WERI-Rb-1 (cell line): ENCODE data around the gene TNNT2.
A peak's percentile ranks its signal among the peaks of the same experiment; 100 is the strongest.

Source experiments
- DNase-seq: peaks from one replicate; pipeline ENCODE4 v3.0.0-alpha.2; 2020
- H3K27ac ChIP-seq: fragments of 250-450 bp; sonication (Bioruptor Pico); 2 replicates; pipeline ENCODE4 v1.5.1; 2020; ENCODE audit warnings: mild to moderate bottlenecking, moderate library complexity
- H3K27me3 ChIP-seq: fragments of 250-450 bp; sonication (Bioruptor Pico); 2 replicates; pipeline ENCODE4 v1.5.1; 2021; ENCODE audit warnings: mild to moderate bottlenecking, low read depth, moderate library complexity; ENCODE audit not compliant: insufficient read depth, severe bottlenecking
- H3K36me3 ChIP-seq: fragments of 250-450 bp; sonication (Bioruptor Pico); 2 replicates; pipeline ENCODE4 v1.5.1; 2020; ENCODE audit warnings: mild to moderate bottlenecking, moderate library complexity
- H3K4me3 ChIP-seq: 2 replicates; pipeline ENCODE4 v1.5.1; 2011; ENCODE audit warnings: low read depth, mild to moderate bottlenecking, control low read depth, low read length
- H3K9me3 ChIP-seq: fragments of 250-450 bp; sonication (Bioruptor Pico); 2 replicates; pipeline ENCODE4 v1.5.1; 2021; ENCODE audit warnings: mild to moderate bottlenecking, moderate library complexity; ENCODE audit not compliant: severe bottlenecking
- TF ChIP-seq, protein P1 (sequence below): IDR thresholded peaks from 2 replicates; pipeline ENCODE4 v1.5.1; 2011; ENCODE audit warnings: low read depth, mild to moderate bottlenecking, control low read depth, inconsistent platforms, low read length

TNNT2 gene

DNA sequence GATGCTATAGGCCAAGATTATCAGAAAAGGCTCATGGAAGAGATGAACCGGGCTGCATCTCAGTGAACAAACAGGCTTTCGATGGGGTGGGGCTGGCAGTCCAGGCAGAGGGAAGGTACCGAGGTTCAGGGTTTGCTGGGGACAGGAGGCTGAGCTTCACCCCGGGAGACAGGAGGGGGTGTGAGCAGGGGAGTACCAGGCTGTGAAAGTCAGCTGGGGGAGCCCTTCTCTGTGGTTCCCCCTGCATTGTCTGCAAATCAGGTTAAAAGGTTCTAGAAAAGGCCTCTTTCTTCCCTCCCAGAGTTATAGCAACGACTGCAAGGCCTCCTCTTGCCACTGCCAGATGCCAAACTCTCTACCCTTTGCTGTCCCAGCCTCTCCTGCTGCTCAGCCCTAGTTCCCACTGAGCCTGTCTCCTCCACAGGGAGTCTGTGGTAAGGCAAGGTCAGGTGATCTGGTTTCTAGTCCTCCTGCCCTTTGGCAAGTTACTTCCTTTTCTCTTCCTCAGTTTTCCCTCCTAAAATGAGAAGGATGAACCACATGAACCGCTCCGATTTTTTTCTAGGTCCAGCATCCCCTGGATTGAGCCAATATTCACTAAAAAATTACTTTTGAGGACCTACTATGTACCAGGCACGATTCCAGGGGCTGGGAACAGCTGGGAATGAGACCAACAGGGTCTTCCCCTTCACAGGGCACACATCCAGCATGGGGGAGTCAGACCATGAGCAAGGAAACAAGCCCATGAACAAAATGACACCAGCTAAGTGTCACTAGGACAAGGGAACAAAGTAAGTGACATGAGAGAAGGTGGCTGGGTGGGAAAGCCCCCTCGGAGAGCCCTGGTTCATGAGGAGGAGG is 14.4 kb upstream of the TNNT2 start:
- Histone ChIP-seq H3K36me3 (no peaks in the 10 kb centered on the region), H3K27me3 (no peaks in the 10 kb centered on the region), H3K9me3 (no peaks in the 10 kb centered on the region), H3K4me3 (no peak overlapping the region), H3K27ac (no peak overlapping the region)
- TF ChIP-seq, protein P1, sequence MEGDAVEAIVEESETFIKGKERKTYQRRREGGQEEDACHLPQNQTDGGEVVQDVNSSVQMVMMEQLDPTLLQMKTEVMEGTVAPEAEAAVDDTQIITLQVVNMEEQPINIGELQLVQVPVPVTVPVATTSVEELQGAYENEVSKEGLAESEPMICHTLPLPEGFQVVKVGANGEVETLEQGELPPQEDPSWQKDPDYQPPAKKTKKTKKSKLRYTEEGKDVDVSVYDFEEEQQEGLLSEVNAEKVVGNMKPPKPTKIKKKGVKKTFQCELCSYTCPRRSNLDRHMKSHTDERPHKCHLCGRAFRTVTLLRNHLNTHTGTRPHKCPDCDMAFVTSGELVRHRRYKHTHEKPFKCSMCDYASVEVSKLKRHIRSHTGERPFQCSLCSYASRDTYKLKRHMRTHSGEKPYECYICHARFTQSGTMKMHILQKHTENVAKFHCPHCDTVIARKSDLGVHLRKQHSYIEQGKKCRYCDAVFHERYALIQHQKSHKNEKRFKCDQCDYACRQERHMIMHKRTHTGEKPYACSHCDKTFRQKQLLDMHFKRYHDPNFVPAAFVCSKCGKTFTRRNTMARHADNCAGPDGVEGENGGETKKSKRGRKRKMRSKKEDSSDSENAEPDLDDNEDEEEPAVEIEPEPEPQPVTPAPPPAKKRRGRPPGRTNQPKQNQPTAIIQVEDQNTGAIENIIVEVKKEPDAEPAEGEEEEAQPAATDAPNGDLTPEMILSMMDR, result no peak
- no peak for DNase-seq

DNA sequence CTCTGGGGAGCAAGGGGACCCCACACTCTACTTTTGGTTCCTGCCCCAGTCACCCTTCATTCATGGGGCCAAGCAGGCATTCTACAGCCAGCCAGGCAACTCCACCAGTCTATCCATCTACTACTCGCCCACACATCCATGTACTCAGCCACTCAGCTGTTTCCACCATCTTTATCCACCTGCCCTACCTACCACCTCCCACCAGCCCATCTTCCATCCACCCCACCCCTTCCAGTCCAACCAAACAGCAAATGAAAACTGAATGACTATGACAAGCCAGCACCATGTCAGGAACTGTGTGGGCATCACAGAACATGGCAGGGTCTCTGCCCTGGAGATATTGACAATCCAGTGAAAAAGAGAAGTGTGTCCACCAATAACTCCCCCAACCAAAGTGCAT is 13.7 kb upstream of the TNNT2 start:
- DNase-seq, result no peak
- TF ChIP-seq, protein P1, result no peak
- H3K4me3 ChIP-seq, result no peak overlapping the region
- no peaks in the 10 kb centered on the region for H3K9me3 ChIP-seq
- H3K27ac ChIP-seq, result no peak overlapping the region
- H3K27me3 ChIP-seq, result no peaks in the 10 kb centered on the region
- H3K36me3 ChIP-seq, result no peaks in the 10 kb centered on the region

DNA sequence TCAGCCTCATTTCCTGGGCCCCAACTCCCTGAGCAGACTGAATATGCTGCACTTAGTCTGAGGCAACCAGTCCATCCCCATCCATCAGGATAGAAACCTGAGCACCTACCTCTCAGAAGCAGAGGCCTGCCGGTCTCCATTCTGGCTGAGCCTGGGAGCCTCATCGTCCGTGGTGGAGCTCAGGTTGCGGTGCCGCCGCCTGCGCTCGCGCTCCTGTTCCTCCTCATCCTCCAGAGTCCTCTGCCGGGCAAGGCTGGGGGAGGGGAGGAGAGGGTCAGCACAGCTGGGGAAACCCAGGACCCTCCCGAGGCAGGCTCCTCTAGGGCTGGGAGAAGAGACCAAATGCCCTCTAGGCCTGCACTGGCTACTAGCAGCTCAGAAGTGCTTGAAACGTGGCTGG is 11.6 kb upstream of the TNNT2 start:
- Histone ChIP-seq H3K4me3 (no peak overlapping the region), H3K9me3 (no peaks in the 10 kb centered on the region), H3K27ac (no peak overlapping the region), H3K27me3 (no peaks in the 10 kb centered on the region), H3K36me3 (no peaks in the 10 kb centered on the region)
- no peak for DNase-seq
- TF ChIP-seq, protein P1, result no peak

DNA sequence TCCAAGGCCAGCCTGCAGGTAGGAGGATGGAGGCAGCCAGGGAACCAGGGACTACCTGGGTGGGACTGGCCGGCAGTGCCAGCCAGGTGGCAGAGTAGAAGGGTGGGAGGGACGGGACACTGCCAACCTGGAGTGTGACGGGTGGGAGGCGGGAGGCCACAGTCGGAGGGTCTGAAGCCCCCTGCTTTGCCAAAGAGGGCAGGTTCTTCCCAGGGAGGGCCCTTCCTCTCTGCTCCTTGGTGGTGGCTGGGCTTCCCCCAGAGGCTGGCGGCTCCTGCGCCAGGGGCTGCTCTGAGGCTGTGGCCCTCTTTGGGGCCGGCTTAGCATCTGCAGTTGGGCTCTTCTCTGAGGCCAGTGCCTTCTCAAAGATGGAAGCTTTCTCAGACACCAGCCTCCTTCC is 8.7 kb upstream of the TNNT2 start:
- Histone ChIP-seq H3K27ac (no peak overlapping the region), H3K4me3 (no peak overlapping the region), H3K27me3 (no peaks in the 10 kb centered on the region), H3K9me3 (no peaks in the 10 kb centered on the region), H3K36me3 (no peaks in the 10 kb centered on the region)
- TF ChIP-seq, protein P1, result no peak
- DNase-seq, result no peak

DNA sequence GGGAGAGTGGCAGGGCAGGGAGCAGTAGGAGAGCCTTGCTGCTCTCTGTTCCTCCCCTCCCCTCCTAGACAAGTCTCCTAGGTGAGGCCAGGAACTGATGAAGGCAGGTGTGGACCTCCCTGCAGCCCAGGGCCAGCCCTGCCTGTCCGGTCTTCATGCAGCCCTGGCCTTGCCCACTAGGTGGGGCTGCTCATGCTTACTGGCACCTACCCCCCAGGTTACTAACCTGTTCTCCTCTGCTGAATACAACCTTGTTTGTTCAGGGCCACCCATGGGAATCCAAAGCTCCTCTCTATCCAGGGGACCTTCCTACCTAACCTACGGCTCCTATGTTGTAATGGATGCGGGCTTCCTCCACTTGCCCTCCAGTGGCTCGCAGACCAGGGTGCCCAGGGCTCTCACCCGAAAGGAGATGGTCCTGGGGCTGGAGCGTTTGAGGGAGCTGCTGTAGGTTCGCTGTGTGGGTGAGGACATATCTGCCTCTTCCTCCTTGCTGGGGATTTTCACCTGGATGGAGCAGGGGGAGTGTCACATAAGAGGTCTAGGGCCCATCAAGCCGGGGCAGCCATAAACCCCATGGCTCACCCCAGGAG is 7.9 kb upstream of the TNNT2 start:
- no peaks in the 10 kb centered on the region for H3K36me3 ChIP-seq
- TF ChIP-seq, protein P1, result peak; percentile 100
- H3K9me3 ChIP-seq, result no peaks in the 10 kb centered on the region
- DNase-seq, result peak; percentile 96
- no peaks in the 10 kb centered on the region for H3K27me3 ChIP-seq
- no peak overlapping the region for H3K4me3 ChIP-seq
- no peak overlapping the region for H3K27ac ChIP-seq
